NB4 (cell line): ENCODE results near the gene AQP7.

Experiments
- CTCF ChIP-seq: IDR thresholded peaks from one replicate; pipeline ENCODE4 v1.5.1; 2012; ENCODE audit warnings: low read depth, low read length
- MAX ChIP-seq: IDR thresholded peaks from 2 replicates; pipeline ENCODE4 v1.6.1; 2011; ENCODE audit warnings: low read depth, low read length
- POLR2A ChIP-seq: IDR thresholded peaks from 2 replicates; pipeline ENCODE4 v1.6.1; 2011; ENCODE audit warnings: mild to moderate bottlenecking; ENCODE audit not compliant: insufficient read length; ENCODE audit errors: extremely low read depth

GRCh38 chr9:33374190-33374589 lies 28.2 kb downstream of the AQP7 start:
- TF ChIP-seq CTCF (no peak), POLR2A (no peak), MAX (no peak)
